ENCODE data around the gene CCBE1. TPM values are rescaled to one million over a fixed set of nuclear protein-coding genes. Genes with fewer than 3 reads are reported as not detected.
"Not testable (repeated sequence)": the region's sequence is repeated elsewhere in the genome, so short reads cannot be mapped to it uniquely, and the experiment has no call there.

CCBE1 gene
- total RNA-seq, 2 donors from 2014 or later = 0.27 to 3.1 TPM

DNA sequence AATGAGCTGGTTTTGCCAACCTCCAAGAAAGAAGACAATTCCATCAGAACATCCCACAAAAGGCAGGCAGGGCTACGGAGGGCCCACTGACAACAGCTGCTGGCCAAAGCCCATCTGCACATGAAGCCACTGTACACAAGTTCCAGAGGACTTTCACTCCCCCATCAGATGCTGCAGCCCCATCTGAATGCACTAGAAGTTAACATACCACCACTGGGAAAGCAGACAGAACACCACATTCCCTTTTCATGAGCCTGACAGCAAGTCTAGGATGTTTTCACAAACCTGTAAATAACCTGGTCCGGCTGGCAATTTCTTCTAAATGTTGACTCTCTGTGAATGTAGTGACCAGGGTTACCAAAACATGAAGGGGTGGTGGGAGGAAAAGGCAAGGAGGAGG, 41.5 kb downstream of the CCBE1 start:
- Histone ChIP-seq H3K4me1 (no peaks in the 10 kb centered on the region), H3K9me3 (no peaks in the 10 kb centered on the region), H3K27ac (no peak overlapping the region), H3K9ac (ENCODE audit: low read depth in 2 of 2, low read length in 2 of 2) (no peak overlapping the region), H3K4me3 (no peak overlapping the region), H3K27me3 (no peaks in the 10 kb centered on the region), H3K36me3 (no peaks in the 10 kb centered on the region)
- DNase-seq = no peak
- intact Hi-C loops (cut with DNase I) = no loop called here
- TF ChIP-seq, protein P1, sequence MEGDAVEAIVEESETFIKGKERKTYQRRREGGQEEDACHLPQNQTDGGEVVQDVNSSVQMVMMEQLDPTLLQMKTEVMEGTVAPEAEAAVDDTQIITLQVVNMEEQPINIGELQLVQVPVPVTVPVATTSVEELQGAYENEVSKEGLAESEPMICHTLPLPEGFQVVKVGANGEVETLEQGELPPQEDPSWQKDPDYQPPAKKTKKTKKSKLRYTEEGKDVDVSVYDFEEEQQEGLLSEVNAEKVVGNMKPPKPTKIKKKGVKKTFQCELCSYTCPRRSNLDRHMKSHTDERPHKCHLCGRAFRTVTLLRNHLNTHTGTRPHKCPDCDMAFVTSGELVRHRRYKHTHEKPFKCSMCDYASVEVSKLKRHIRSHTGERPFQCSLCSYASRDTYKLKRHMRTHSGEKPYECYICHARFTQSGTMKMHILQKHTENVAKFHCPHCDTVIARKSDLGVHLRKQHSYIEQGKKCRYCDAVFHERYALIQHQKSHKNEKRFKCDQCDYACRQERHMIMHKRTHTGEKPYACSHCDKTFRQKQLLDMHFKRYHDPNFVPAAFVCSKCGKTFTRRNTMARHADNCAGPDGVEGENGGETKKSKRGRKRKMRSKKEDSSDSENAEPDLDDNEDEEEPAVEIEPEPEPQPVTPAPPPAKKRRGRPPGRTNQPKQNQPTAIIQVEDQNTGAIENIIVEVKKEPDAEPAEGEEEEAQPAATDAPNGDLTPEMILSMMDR (IDR thresholded peaks at IDR 0.05) = no peak

DNA sequence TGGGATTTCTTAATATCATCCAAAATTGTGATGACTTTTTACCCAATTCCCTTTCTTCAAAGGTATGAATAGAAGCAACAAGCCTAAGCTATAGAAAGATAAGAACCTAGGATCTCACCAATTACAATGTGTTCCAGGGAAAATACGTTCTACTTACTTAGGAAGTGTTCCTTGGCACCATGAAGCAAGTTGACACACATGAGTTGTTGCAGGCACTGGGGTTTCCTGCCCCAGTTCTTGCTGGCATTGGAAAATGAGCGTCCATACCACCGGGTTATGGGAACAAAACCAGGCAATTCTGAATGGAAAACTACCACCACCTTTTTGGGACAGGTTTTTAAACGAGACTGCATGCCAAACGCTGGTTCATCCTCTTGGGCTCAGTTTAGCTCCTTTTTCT, 46.2 kb downstream of the CCBE1 start:
- H3K36me3 ChIP-seq = no peaks in the 10 kb centered on the region
- intact Hi-C loops (cut with DNase I) = no loop called here
- no peak overlapping the region for H3K9ac ChIP-seq (ENCODE audit: low read depth in 2 of 2, low read length in 2 of 2)
- no peaks in the 10 kb centered on the region for H3K27me3 ChIP-seq
- DNase-seq = no peak
- no peak overlapping the region for H3K27ac ChIP-seq
- H3K4me3 ChIP-seq = no peak overlapping the region
- no peaks in the 10 kb centered on the region for H3K4me1 ChIP-seq
- no peaks in the 10 kb centered on the region for H3K9me3 ChIP-seq
- TF ChIP-seq, protein P1 (IDR thresholded peaks at IDR 0.05) = no peak

DNA sequence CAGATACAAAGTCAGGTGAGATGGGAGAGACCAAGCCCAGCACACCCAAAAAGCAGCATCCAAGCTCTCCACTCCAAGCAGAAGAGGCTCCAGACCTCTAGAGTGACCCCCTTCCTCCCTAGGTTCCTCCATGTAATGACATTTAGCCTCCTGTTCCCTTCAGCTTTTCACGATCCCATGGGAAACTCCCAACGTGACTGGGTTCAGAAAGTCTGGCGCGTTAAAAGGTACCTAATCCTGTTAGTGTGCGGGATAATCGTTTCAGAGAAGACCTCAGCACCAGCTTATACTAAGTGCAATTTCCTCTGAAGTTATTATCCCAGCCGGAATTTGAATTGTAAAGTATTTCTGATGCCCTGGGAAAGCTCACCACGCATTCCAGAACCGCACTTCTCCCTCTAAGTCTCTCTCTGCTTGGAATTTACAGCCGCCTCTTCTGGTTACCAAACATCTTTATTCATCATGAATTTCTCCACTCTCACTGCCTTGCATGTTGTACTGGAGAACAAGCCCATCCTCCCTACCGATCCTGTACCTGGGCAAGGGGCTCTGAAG, 46.9 kb downstream of the CCBE1 start:
- TF ChIP-seq, protein P1 (IDR thresholded peaks at IDR 0.05) = no peak
- H3K9ac ChIP-seq (ENCODE audit: low read depth in 2 of 2, low read length in 2 of 2) = no peak overlapping the region
- no peak for DNase-seq
- no peaks in the 10 kb centered on the region for H3K27me3 ChIP-seq
- H3K27ac ChIP-seq = no peak overlapping the region
- no peaks in the 10 kb centered on the region for H3K36me3 ChIP-seq
- no peaks in the 10 kb centered on the region for H3K4me1 ChIP-seq
- no peaks in the 10 kb centered on the region for H3K9me3 ChIP-seq
- intact Hi-C loops (cut with DNase I) = no loop called here
- H3K4me3 ChIP-seq = no peak overlapping the region

DNA sequence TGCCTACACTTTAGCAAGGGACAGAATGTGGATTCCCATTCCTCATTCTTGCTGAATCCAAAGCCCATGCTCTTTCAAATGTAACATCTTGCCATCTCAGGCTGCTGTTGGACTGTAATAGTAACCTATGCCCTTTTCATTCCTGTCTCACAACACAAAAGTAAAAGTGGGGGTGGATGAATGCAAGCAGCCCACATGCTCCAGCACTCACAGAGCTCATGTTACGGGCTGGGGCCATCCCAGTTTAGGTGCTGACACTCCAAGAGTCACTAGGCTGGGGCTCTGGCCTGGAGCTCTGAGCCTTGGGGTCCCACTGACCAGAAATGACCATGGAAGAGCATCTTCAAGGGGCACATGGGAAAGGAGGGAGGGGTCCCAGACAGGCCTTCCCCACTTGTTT, 47.6 kb downstream of the CCBE1 start:
- H3K27ac ChIP-seq = no peak overlapping the region
- no peak overlapping the region for H3K4me3 ChIP-seq

DNA sequence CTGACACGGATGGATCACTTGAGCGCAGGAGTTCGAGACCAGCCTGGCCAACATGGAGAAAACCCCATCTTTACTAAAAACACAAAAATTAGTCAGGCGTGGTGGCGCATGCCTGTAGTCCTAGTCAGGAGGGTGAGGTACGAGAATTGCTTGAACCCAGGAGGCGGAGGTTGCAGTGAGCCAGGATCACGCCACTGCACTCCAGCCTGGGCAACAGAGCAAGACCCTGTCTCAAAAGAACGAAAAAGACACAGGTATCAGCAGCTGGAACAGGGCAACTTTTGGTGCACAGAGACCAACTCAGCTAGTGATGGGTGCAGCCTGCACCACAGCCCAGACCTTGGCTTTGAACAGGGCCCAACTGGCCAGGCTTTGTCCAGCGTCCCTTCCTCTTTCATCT, 48.8 kb downstream of the CCBE1 start:
- H3K9me3 ChIP-seq; H3K27me3 ChIP-seq; DNase-seq; H3K9ac ChIP-seq (ENCODE audit: low read depth in 2 of 2, low read length in 2 of 2); H3K4me3 ChIP-seq; H3K36me3 ChIP-seq; intact Hi-C loops (cut with DNase I); H3K4me1 ChIP-seq; H3K27ac ChIP-seq: not testable (repeated sequence)

More for the DNA sequence above, 47.6 kb downstream of the CCBE1 start:
- intact Hi-C loops (cut with DNase I) = no loop called here
- no peak overlapping the region for H3K9ac ChIP-seq (ENCODE audit: low read depth in 2 of 2, low read length in 2 of 2)
- TF ChIP-seq, protein P1 (IDR thresholded peaks at IDR 0.05) = no peak
- no peaks in the 10 kb centered on the region for H3K4me1 ChIP-seq
- no peaks in the 10 kb centered on the region for H3K36me3 ChIP-seq
- H3K27me3 ChIP-seq = no peaks in the 10 kb centered on the region
- H3K9me3 ChIP-seq = no peaks in the 10 kb centered on the region
- no peak for DNase-seq

DNA sequence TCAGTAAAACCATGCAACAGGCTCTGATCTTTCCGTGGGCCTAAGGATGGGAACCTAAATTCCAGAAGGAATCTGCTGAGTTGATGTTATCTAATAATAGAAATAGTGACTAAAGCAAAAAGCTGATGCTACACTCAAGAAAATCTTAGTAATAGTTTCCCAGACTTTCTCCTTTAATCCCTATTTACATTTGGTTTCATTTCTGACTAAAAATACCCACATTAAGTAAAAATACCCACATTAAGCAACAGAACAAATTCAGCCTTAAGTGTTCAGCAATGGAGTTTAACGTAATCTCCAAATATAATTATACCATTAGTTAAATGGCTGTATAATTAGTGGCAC, 50.3 kb downstream of the CCBE1 start:
- Histone ChIP-seq H3K9me3 (no peaks in the 10 kb centered on the region), H3K27ac (no peak overlapping the region), H3K36me3 (no peaks in the 10 kb centered on the region), H3K9ac (ENCODE audit: low read depth in 2 of 2, low read length in 2 of 2) (no peak overlapping the region), H3K4me1 (no peaks in the 10 kb centered on the region), H3K27me3 (no peaks in the 10 kb centered on the region), H3K4me3 (no peak overlapping the region)
- TF ChIP-seq, protein P1 (IDR thresholded peaks at IDR 0.05) = no peak
- intact Hi-C loops (cut with DNase I) = no loop called here
- DNase-seq = no peak
